OCI-LY3 (cell line): ENCODE data around the gene SUPT6H.

Source experiments
- H2AFZ ChIP-seq: fragments of 200-600, 300-600 bp; shearing (Covaris generic); 2 replicates; pipeline ENCODE4 v1.6.0; 2014; ENCODE audit warnings: antibody characterized with exemption, low read depth, low read length
- H3K27ac ChIP-seq: fragments of 200-600, 300-600 bp; sonication (generic); 2 replicates; pipeline ENCODE4 v1.5.1; 2014; ENCODE audit warnings: mild to moderate bottlenecking, low read length, moderate library complexity, mixed read lengths
- H3K27me3 ChIP-seq: fragments of 200-600, 300-600 bp; sonication (generic); 2 replicates; pipeline ENCODE4 v1.6.1; 2014; ENCODE audit warnings: low read depth, low read length, mixed read lengths
- H3K36me3 ChIP-seq: fragments of 200-600, 300-600 bp; sonication (generic); replicated peaks from 2 replicates; pipeline ENCODE3; 2014; ENCODE audit warnings: low read depth, low read length, mixed read lengths
- H3K4me1 ChIP-seq: fragments of 300-600, 200-600 bp; sonication (generic); 2 replicates; pipeline ENCODE4 v1.6.1; 2014; ENCODE audit warnings: low read length, mixed read lengths
- H3K4me2 ChIP-seq: fragments of 200-600, 300-600 bp; sonication (generic); 2 replicates; pipeline ENCODE4 v1.6.1; 2014; ENCODE audit warnings: low read length, mixed read lengths
- H3K4me3 ChIP-seq: fragments of 300-600, 200-600 bp; sonication (generic); 2 replicates; pipeline ENCODE4 v1.5.1; 2014; ENCODE audit warnings: antibody characterized with exemption, mild to moderate bottlenecking, low read length, moderate library complexity
- H3K79me2 ChIP-seq: fragments of 300-600, 200-600 bp; shearing (Covaris generic); 2 replicates; pipeline ENCODE4 v1.6.1; 2014; ENCODE audit warnings: mild to moderate bottlenecking, low read length, mixed read lengths
- H3K9ac ChIP-seq: fragments of 300-600, 200-600 bp; shearing (Covaris generic); 2 replicates; pipeline ENCODE4 v1.6.0; 2014; ENCODE audit warnings: mild to moderate bottlenecking, low read length, moderate library complexity
- H3K9me3 ChIP-seq: fragments of 200-600, 300-600 bp; shearing (Covaris generic); 2 replicates; pipeline ENCODE4 v1.6.1; 2014; ENCODE audit warnings: low read length, mixed read lengths; ENCODE audit not compliant: insufficient read depth
- H4K20me1 ChIP-seq: fragments of 200-600, 300-600 bp; sonication (generic); 2 replicates; pipeline ENCODE4 v1.6.1; 2016; ENCODE audit warnings: low read length, mixed read lengths; ENCODE audit not compliant: insufficient read depth
- EZH2phosphoT487 ChIP-seq: fragments of 200-600 bp; shearing (Covaris generic); IDR thresholded peaks from 2 replicates; pipeline ENCODE4 v1.6.1; 2018; ENCODE audit warnings: antibody characterized with exemption, mixed run types, low read depth
- TF ChIP-seq, protein P1 (sequence below): fragments of 200-600, 300-600 bp; sonication (generic); IDR thresholded peaks from 2 replicates; pipeline ENCODE4 v1.5.1; 2014; ENCODE audit warnings: antibody characterized with exemption, low read length, low read depth

The SUPT6H gene

DNA sequence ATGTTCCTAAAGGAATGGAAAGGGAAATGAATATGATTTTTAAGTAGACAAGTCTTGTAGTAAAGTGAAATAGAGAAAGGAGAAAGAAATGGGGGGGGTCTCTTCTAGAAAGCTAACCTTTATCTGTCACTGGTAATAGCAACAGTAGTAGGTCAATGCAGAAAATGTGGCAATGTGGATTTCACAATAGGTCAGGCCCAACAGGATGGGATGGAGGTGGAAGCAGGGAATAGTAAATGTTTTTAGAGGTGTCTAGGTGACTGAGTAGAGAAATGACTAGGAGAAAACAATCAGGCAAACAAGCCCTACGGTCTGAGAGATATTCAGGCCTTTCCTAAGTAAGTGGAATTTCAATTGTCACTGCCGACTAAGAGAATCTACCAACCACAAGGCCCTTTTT is 42.0 kb upstream of the SUPT6H start:
- H3K79me2 ChIP-seq = no peaks in the 10 kb centered on the region
- TF ChIP-seq, protein P1, sequence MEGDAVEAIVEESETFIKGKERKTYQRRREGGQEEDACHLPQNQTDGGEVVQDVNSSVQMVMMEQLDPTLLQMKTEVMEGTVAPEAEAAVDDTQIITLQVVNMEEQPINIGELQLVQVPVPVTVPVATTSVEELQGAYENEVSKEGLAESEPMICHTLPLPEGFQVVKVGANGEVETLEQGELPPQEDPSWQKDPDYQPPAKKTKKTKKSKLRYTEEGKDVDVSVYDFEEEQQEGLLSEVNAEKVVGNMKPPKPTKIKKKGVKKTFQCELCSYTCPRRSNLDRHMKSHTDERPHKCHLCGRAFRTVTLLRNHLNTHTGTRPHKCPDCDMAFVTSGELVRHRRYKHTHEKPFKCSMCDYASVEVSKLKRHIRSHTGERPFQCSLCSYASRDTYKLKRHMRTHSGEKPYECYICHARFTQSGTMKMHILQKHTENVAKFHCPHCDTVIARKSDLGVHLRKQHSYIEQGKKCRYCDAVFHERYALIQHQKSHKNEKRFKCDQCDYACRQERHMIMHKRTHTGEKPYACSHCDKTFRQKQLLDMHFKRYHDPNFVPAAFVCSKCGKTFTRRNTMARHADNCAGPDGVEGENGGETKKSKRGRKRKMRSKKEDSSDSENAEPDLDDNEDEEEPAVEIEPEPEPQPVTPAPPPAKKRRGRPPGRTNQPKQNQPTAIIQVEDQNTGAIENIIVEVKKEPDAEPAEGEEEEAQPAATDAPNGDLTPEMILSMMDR = no peak
- no peak for TF ChIP-seq EZH2phosphoT487
- H3K9me3 ChIP-seq = no peaks in the 10 kb centered on the region
- H3K27me3 ChIP-seq = no peaks in the 10 kb centered on the region
- peaks cover 82% of the 10 kb centered on the region for H3K36me3 ChIP-seq
- H3K4me1 ChIP-seq = peaks cover 14% of the 10 kb centered on the region
- no peak overlapping the region for H3K27ac ChIP-seq
- H2AFZ ChIP-seq = no peak overlapping the region
- H3K4me3 ChIP-seq = no peak overlapping the region
- H3K9ac ChIP-seq = no peak overlapping the region
- H4K20me1 ChIP-seq = 0 out of 2 replicates have a peak, but pooled peaks cover 6% of the 10 kb centered on the region
- H3K4me2 ChIP-seq = no peak overlapping the region

DNA sequence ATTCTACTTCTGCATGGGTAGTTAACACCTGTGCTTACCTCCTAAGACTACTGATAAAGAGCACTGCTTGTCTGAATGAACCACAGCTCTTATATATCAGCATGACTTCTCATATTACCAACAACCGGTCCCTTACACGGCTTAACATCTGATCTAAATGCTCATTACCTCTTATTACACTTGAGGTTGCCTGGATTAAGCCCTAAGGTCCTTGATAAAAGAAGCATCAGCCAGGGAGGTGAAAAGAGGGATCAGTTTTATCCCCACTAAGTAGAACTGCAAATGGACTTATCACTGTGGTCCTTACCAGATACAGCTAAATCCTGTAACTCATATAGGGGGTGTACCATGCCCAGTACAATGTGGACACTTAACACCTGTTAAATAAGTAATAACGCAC is 39.8 kb upstream of the SUPT6H start:
- H3K4me3 ChIP-seq = no peak overlapping the region
- no peak overlapping the region for H3K4me2 ChIP-seq
- H3K27me3 ChIP-seq = no peaks in the 10 kb centered on the region
- H3K9ac ChIP-seq = no peak overlapping the region
- H3K79me2 ChIP-seq = no peaks in the 10 kb centered on the region
- peaks cover 75% of the 10 kb centered on the region for H3K36me3 ChIP-seq
- no peak overlapping the region for H2AFZ ChIP-seq
- no peaks in the 10 kb centered on the region for H3K4me1 ChIP-seq
- no peaks in the 10 kb centered on the region for H3K9me3 ChIP-seq
- no peak overlapping the region for H3K27ac ChIP-seq
- TF ChIP-seq, protein P1 = no peak
- TF ChIP-seq EZH2phosphoT487 = no peak
- H4K20me1 ChIP-seq = no peaks in the 10 kb centered on the region

DNA sequence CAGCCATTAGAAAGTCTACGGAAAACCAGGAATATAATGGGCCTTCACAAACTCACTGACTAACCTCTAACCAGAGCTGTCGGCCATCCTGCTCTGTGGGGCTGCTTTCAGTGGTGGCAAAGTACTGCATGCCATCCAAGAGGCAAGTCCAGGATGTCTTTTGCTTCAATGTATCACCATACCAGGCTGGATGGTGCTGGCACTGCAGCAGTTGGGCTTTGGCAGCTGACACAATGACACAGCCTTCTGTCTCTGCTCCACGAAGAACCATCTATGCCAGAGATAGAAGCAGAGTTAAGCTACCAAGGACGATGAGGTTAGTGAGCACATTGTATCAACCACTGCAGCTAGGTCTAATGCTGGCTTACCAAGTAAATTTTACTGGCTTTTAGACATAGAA is 38.3 kb upstream of the SUPT6H start:
- Histone ChIP-seq H3K79me2 (no peaks in the 10 kb centered on the region; the same call in 1 of the 2 replicates), H3K4me2 (no peak overlapping the region), H2AFZ (no peak overlapping the region), H3K27me3 (no peaks in the 10 kb centered on the region), H3K9me3 (no peaks in the 10 kb centered on the region), H3K9ac (no peak overlapping the region), H4K20me1 (no peaks in the 10 kb centered on the region), H3K36me3 (peaks cover 74% of the 10 kb centered on the region), H3K4me3 (no peak overlapping the region), H3K27ac (no peak overlapping the region), H3K4me1 (no peaks in the 10 kb centered on the region)
- TF ChIP-seq, protein P1 = no peak

DNA sequence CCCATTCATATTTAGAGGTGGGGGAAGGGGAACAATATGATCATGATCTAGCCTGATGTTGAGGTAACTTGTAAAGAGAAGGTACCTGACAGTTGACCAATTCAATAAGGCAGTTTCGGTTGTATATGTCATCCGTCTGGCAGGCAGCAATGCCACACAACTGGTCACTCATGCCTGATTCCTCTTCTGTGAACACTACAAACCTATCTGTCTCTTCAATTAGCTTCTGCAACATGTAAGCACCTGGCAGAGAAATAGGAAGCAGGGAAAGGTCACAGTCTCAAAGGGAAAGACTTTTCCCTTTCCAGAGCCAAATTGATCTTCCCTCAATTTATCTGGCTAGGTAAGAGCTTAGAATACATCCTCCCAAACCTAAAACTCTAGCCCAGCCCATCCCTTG is 37.9 kb upstream of the SUPT6H start:
- Histone ChIP-seq H3K79me2 (no peaks in the 10 kb centered on the region; the same call in 1 of the 2 replicates), H3K9me3 (no peaks in the 10 kb centered on the region), H3K9ac (no peak overlapping the region), H4K20me1 (no peaks in the 10 kb centered on the region), H3K4me2 (no peak overlapping the region), H3K27ac (no peak overlapping the region), H3K4me3 (no peak overlapping the region), H2AFZ (no peak overlapping the region), H3K36me3 (peaks cover 70% of the 10 kb centered on the region), H3K4me1 (no peaks in the 10 kb centered on the region), H3K27me3 (no peaks in the 10 kb centered on the region)
- no peak for TF ChIP-seq EZH2phosphoT487
- TF ChIP-seq, protein P1 = no peak
